Testis (tissue), 3 donors: ENCODE data around the gene PPM1H. TPM values are rescaled to one million over a fixed set of nuclear protein-coding genes. Genes with fewer than 3 reads are reported as not detected.

Experiments
- DNase-seq: peaks from one replicate; pipeline ENCODE4 v3.0.0-alpha.2; 2019
- H3K27ac ChIP-seq, 2 donors: fragments of 200-600 bp; sonication (generic); one replicate each; pipeline ENCODE4 v1.5.1; 2019
- H3K27me3 ChIP-seq: fragments of 200-600 bp; sonication (generic); one replicate; pipeline ENCODE4 v1.5.1; 2019
- H3K36me3 ChIP-seq: fragments of 200-600 bp; sonication (generic); one replicate; pipeline ENCODE4 v1.5.1; 2017; ENCODE audit warnings: low read depth; ENCODE audit errors: missing control alignments
- H3K4me1 ChIP-seq: fragments of 200-600 bp; sonication (generic); one replicate; pipeline ENCODE4 v1.5.1; 2019
- H3K4me3 ChIP-seq, 2 donors: fragments of 200-600 bp; sonication (generic); one replicate each; pipeline ENCODE4 v1.5.1; 2017 to 2019
- H3K9me3 ChIP-seq: fragments of 200-600 bp; sonication (generic); one replicate; pipeline ENCODE4 v1.5.1; 2017
- CTCF ChIP-seq, 3 experiments: fragments of 450-650 bp in 2 of 3; fragments of 200-600 bp in 1 of 3; sonication (generic) in 1 of 3; IDR thresholded peaks; one replicate each; pipeline ENCODE4 v1.5.1; 2016 to 2019; ENCODE audit warnings: antibody characterized with exemption in 3 of 3, mild to moderate bottlenecking in 2 of 3, moderate library complexity in 1 of 3
- POLR2A ChIP-seq: fragments of 450-650 bp; IDR thresholded peaks from one replicate; pipeline ENCODE4 v1.6.1; 2017; ENCODE audit warnings: antibody characterized with exemption, mild to moderate bottlenecking, moderate library complexity
- WGBS, 2 donors: methylation state at CpG; one replicate each; pipeline ENCODE4 v1.1.5; 2018; 5-methylcytosine and 5-hydroxymethylcytosine counted together
- intact Hi-C: fragments of 100-400 bp; cut with DNase I; formaldehyde crosslinking; loops from one replicate; pipeline ENCODE4 v1.15.1; 2023; ENCODE audit warnings: low total_unique reads
- polyA plus RNA-seq: library from polyadenylated mRNA; stranded (reverse); fragments of 350-450 nt; fragmentation: Illumina TruSeq; extraction: RNeasy Lipid Tissue Mini Kit (QIAGEN cat#74804); gene quantifications from one replicate; pipeline ENCODE4 v1.2.3, GENCODE V29; 2014; ENCODE audit warnings: low read depth, low replicate concordance; ENCODE audit not compliant: insufficient read depth
- total RNA-seq, 2 donors: library from RNA; depleted of rRNA; stranded (reverse); fragments of >200 nt; gene quantifications; one replicate each; pipeline ENCODE4 v1.2.3, GENCODE V29; 2016

The PPM1H gene
- total and polyA plus RNA-seq, 3 donors from 2014 or later = 2.5 to 9.1 (median 2.7) TPM

- intact Hi-C loops = no loop called here
- H3K27ac ChIP-seq = no peak overlapping the region
Observed at GRCh38 chr12:62792236-62792870, 142.6 kb downstream of the PPM1H start.

GRCh38 chr12:62789851-62790250 lies 145.1 kb downstream of the PPM1H start:
- Histone ChIP-seq H3K4me1 (peaks cover 14% of the 10 kb centered on the region), H3K27ac (no peak overlapping the region), H3K4me3 (no peak overlapping the region), H3K36me3 (no peaks in the 10 kb centered on the region), H3K27me3 (no peaks in the 10 kb centered on the region), H3K9me3 (no peaks in the 10 kb centered on the region)
- DNase-seq = no peak
- intact Hi-C loops = no loop called here
- 86 to 92% methylated on average over 3 of the region's 3 CpGs for WGBS, 2 donors
- no peak for TF ChIP-seq CTCF (IDR thresholded peaks at IDR 0.05)
- TF ChIP-seq POLR2A = no peak

More at GRCh38 chr12:62792236-62792870, 142.6 kb downstream of the PPM1H start:
- Histone ChIP-seq H3K4me1 (peaks cover 14% of the 10 kb centered on the region), H3K36me3 (no peaks in the 10 kb centered on the region), H3K4me3 (no peak overlapping the region), H3K9me3 (no peaks in the 10 kb centered on the region), H3K27me3 (no peaks in the 10 kb centered on the region)
- TF ChIP-seq POLR2A (no peak), CTCF (IDR thresholded peaks at IDR 0.05) (no peak)
- DNase-seq = no peak
- 26 to 30% methylated on average over 5 of the region's 5 CpGs for WGBS, 2 donors

GRCh38 chr12:62787611-62788010 lies 147.3 kb downstream of the PPM1H start:
- no peaks in the 10 kb centered on the region for H3K36me3 ChIP-seq
- TF ChIP-seq POLR2A (no peak), CTCF (IDR thresholded peaks at IDR 0.05) (no peak)
- H3K9me3 ChIP-seq = no peaks in the 10 kb centered on the region
- intact Hi-C loops = no loop called here
- DNase-seq = no peak
- no peaks in the 10 kb centered on the region for H3K27me3 ChIP-seq
- H3K4me1 ChIP-seq = no peaks in the 10 kb centered on the region
- no peak overlapping the region for H3K27ac ChIP-seq
- WGBS, 2 donors = 33 to 41% methylated on average over 4 of the region's 4 CpGs
- H3K4me3 ChIP-seq = no peak overlapping the region

- no peaks in the 10 kb centered on the region for H3K36me3 ChIP-seq
- H3K9me3 ChIP-seq = no peaks in the 10 kb centered on the region
- intact Hi-C loops = no loop called here
- H3K27ac ChIP-seq = no peak overlapping the region
- no peaks in the 10 kb centered on the region for H3K4me1 ChIP-seq
- DNase-seq = no peak
- H3K27me3 ChIP-seq = no peaks in the 10 kb centered on the region
- WGBS, 2 donors = 77 to 82% methylated on average over 6 of the region's 6 CpGs
- no peak for TF ChIP-seq CTCF (IDR thresholded peaks at IDR 0.05)
- TF ChIP-seq POLR2A = no peak
- no peak overlapping the region for H3K4me3 ChIP-seq
Observed at GRCh38 chr12:62787023-62787422, 147.9 kb downstream of the PPM1H start.

GRCh38 chr12:62785941-62786559 lies 148.9 kb downstream of the PPM1H start:
- Histone ChIP-seq H3K4me1 (no peaks in the 10 kb centered on the region), H3K36me3 (no peaks in the 10 kb centered on the region), H3K9me3 (no peaks in the 10 kb centered on the region), H3K27ac (peak overlapping the region in 1 of 2 donors; percentile 16), H3K27me3 (no peaks in the 10 kb centered on the region), H3K4me3 (no peak overlapping the region)
- intact Hi-C loops = no loop called here
- no peak for DNase-seq
- no peak for TF ChIP-seq CTCF (IDR thresholded peaks at IDR 0.05)
- WGBS, 2 donors = 55 to 65% methylated on average over 8 of the region's 8 CpGs
